ENCODE data around the gene FBLN2.

- no peak for TF ChIP-seq CTCF (IDR thresholded peaks at IDR 0.05)
- no peak for TF ChIP-seq POLR2AphosphoS5 (IDR thresholded peaks at IDR 0.05)
Observed at GRCh38 chr3:13615019-13615528, 66.1 kb downstream of the FBLN2 start.

All from suprapubic skin (tissue), 3 donors.